Mucosa of rectum (tissue), 2 donors: Measurements from ENCODE around the gene AADACL4.

Experiments used
- H3K27ac ChIP-seq, 2 donors: one replicate each; pipeline ENCODE4 v1.7.0; 2013; ENCODE audit warnings: inconsistent platforms in 2 of 2, low read depth in 2 of 2, low read length in 2 of 2
- H3K27me3 ChIP-seq, 2 donors: one replicate each; pipeline ENCODE4 v1.7.0; 2013; ENCODE audit warnings: low read length in 2 of 2; ENCODE audit not compliant: control insufficient read depth in 2 of 2, insufficient read depth in 2 of 2
- H3K36me3 ChIP-seq, 2 donors: one replicate each; pipeline ENCODE4 v1.7.0; 2013; ENCODE audit warnings: low read length in 2 of 2; ENCODE audit not compliant: control insufficient read depth in 2 of 2, insufficient read depth in 2 of 2
- H3K4me1 ChIP-seq, 2 donors: one replicate each; pipeline ENCODE4 v1.7.0; 2013; ENCODE audit warnings: low read length in 2 of 2, mild to moderate bottlenecking in 1 of 2; ENCODE audit not compliant: control insufficient read depth in 2 of 2, insufficient read depth in 2 of 2
- H3K4me3 ChIP-seq, 2 donors: one replicate each; pipeline ENCODE4 v1.7.0; 2013; ENCODE audit warnings: low read length in 2 of 2
- H3K9ac ChIP-seq, 2 donors: one replicate each; pipeline ENCODE4 v1.7.0; 2013; ENCODE audit warnings: low read length in 2 of 2, low read depth in 1 of 2, mild to moderate bottlenecking in 1 of 2
- H3K9me3 ChIP-seq, 2 donors: one replicate each; pipeline ENCODE4 v1.7.0; 2013; ENCODE audit warnings: low read length in 2 of 2; ENCODE audit not compliant: control insufficient read depth in 2 of 2
- donor health status: healthy.
- donor health status: Normal muscosa, but diverticular disease.

AADACL4 gene

GRCh38 chr1:12600880-12601633, 42.8 kb upstream of the AADACL4 start:
- Histone ChIP-seq H3K27ac (no peak overlapping the region), H3K4me3 (no peak overlapping the region), H3K4me1 (peaks cover 40 to 44% of the 10 kb centered on the region in 2 donors), H3K36me3 (peaks cover 2 to 5% of the 10 kb centered on the region in 2 donors), H3K9me3 (no peaks in the 10 kb centered on the region), H3K9ac (no peak overlapping the region), H3K27me3 (no peaks in the 10 kb centered on the region)

DNA sequence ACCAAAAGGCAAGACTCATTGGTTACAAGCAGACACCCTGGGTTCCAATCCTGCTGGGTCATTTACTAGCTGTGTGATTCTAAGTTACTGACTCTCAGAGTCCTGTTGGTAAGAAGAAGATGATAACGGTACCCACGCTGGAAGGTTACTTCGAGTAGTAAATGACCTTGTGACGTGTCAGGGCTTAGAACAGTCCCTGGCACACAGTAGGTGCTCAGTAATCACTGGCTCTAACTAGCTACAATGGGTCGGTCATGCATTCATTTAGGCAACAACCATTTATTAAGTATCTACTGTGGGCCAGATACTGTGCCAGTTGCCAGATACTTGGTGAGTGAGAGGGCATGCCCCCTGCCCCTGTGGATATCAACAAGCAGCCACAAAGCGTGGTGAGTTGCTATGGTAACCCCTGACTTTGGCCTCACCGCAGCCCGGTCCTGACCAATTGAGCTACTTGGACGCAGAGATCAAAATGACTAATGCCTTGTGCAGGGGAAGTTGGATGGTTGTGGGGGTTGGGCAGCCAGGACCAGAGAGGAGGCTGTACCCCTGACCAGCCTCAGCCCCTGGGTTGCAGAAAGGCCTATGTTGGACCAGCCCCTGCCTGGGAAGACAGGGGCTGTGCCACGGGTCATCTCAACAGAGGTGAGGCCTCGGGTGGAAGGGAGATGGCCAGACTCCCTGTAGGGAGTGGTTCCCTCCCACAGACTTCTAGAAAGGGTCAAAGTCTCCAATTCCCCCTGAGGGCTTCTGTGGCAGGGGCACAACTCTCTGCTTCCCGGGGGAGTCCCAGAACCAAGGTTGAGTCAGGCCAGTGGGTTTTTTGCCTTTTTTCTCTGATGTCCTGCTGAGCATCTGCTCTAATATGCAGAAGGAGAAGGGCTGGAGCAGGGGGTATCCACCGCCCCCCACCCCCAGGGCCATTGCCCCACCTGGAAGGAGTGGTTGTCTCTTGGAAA, 41.9 kb upstream of the AADACL4 start:
- H3K27ac ChIP-seq, result no peak overlapping the region
- H3K27me3 ChIP-seq, result no peaks in the 10 kb centered on the region
- H3K4me1 ChIP-seq, result peaks cover 34% of the 10 kb centered on the region in 2 donors
- no peaks in the 10 kb centered on the region for H3K9me3 ChIP-seq
- no peak overlapping the region for H3K9ac ChIP-seq
- peaks cover 3 to 5% of the 10 kb centered on the region in 2 donors for H3K36me3 ChIP-seq
- H3K4me3 ChIP-seq, result no peak overlapping the region

DNA sequence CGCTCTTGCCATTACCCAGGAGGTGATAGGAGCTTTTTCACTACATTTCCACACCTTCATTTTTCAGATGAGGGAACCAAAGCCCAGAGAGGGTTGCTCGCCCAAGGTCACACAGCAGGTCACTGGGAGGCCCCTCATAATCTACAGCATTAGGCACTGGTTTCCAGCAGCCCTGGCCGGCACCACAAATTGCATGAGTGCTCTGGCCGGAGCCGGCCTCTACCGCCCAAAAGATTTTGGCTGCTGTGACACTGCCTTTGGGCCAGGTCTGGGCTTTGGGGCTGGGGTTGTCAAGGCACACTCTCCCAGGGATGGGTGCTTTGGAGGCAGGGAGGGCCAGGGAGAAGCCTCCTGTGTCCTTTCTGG, 41.2 kb upstream of the AADACL4 start:
- Histone ChIP-seq H3K27ac (no peak overlapping the region), H3K4me3 (no peak overlapping the region), H3K9ac (no peak overlapping the region), H3K9me3 (no peaks in the 10 kb centered on the region), H3K27me3 (no peaks in the 10 kb centered on the region), H3K36me3 (peaks cover 5 to 7% of the 10 kb centered on the region in 2 donors), H3K4me1 (peaks cover 30 to 34% of the 10 kb centered on the region in 2 donors)

GRCh38 chr1:12603224-12603623, 40.7 kb upstream of the AADACL4 start:
- no peak overlapping the region for H3K4me3 ChIP-seq
- no peaks in the 10 kb centered on the region for H3K9me3 ChIP-seq
- H3K4me1 ChIP-seq, result peaks cover 30 to 34% of the 10 kb centered on the region in 2 donors
- no peaks in the 10 kb centered on the region for H3K27me3 ChIP-seq
- H3K36me3 ChIP-seq, result peaks cover 7 to 9% of the 10 kb centered on the region in 2 donors
- H3K9ac ChIP-seq, result no peak overlapping the region
- H3K27ac ChIP-seq, result no peak overlapping the region

- peaks cover 7 to 13% of the 10 kb centered on the region in 2 donors for H3K36me3 ChIP-seq
- peak overlapping the region; percentile 28 to 38 for H3K27ac ChIP-seq
- peaks cover 30 to 34% of the 10 kb centered on the region in 2 donors for H3K4me1 ChIP-seq
- no peak overlapping the region for H3K4me3 ChIP-seq
- H3K9ac ChIP-seq, result no peak overlapping the region
- no peaks in the 10 kb centered on the region for H3K9me3 ChIP-seq
- H3K27me3 ChIP-seq, result no peaks in the 10 kb centered on the region
Observed at GRCh38 chr1:12604114-12604874, 39.6 kb upstream of the AADACL4 start.

DNA sequence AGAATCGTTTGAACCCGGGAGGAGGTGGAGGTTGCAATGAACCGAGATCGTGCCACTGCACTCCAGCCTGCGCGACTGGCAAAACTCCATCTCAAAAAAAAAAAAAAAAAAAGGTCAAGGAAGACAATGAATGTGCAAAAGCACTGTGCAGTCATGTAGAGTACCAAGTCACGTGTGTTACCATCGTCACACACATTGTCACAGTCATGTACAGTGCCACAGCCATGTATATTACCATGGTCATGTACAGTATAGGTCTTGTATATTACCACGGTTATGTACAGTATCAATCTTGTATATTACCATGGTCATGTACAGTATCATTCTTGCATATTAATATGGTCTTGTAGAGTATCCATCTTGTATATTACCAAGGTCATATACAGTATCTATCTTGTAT, 38.9 kb upstream of the AADACL4 start:
- H3K4me1 ChIP-seq, result peaks cover 30 to 34% of the 10 kb centered on the region in 2 donors
- H3K9me3 ChIP-seq, result no peaks in the 10 kb centered on the region
- peaks cover 7 to 13% of the 10 kb centered on the region in 2 donors for H3K36me3 ChIP-seq
- no peaks in the 10 kb centered on the region for H3K27me3 ChIP-seq
- H3K4me3 ChIP-seq, result no peak overlapping the region
- peak overlapping the region in 1 of 2 donors; percentile 28 for H3K27ac ChIP-seq
- no peak overlapping the region for H3K9ac ChIP-seq

DNA sequence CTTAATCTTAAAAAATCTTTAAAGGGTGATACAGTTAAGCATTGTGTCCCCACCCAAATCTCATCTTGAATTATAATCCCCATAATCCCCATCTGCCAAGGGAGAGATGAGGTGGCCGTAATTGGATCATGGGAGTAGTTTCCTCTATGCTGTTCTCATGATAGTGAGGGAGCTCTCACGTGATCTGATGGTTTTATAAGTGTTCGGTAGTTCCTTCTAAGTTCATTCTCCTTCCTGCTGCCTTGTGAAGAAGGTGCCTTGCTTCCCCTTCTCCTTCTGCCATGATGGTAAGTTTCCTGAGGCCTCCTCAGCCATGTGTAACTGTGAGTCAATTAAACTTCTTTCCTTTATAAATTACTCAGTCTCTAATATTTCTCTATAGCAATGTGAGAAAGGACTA, 36.6 kb upstream of the AADACL4 start:
- H3K36me3 ChIP-seq, result peaks cover 18 to 31% of the 10 kb centered on the region in 2 donors
- no peaks in the 10 kb centered on the region for H3K27me3 ChIP-seq
- no peak overlapping the region for H3K27ac ChIP-seq
- H3K9ac ChIP-seq, result no peak overlapping the region
- H3K4me1 ChIP-seq, result peaks cover 14 to 21% of the 10 kb centered on the region in 2 donors
- H3K9me3 ChIP-seq, result no peaks in the 10 kb centered on the region
- no peak overlapping the region for H3K4me3 ChIP-seq

- Histone ChIP-seq H3K27me3 (no peaks in the 10 kb centered on the region), H3K4me3 (no peak overlapping the region), H3K4me1 (peaks cover 8 to 13% of the 10 kb centered on the region in 2 donors), H3K36me3 (peaks cover 21 to 35% of the 10 kb centered on the region in 2 donors), H3K9ac (no peak overlapping the region), H3K27ac (no peak overlapping the region), H3K9me3 (no peaks in the 10 kb centered on the region)
Observed at GRCh38 chr1:12608311-12608957, 35.5 kb upstream of the AADACL4 start.

GRCh38 chr1:12609469-12610003, 34.3 kb upstream of the AADACL4 start:
- no peaks in the 10 kb centered on the region for H3K9me3 ChIP-seq
- H3K4me1 ChIP-seq, result peaks cover 7 to 11% of the 10 kb centered on the region in 2 donors
- H3K27me3 ChIP-seq, result no peaks in the 10 kb centered on the region
- peaks cover 19 to 33% of the 10 kb centered on the region in 2 donors for H3K36me3 ChIP-seq
- no peak overlapping the region for H3K4me3 ChIP-seq
- H3K9ac ChIP-seq, result no peak overlapping the region
- H3K27ac ChIP-seq, result no peak overlapping the region
